HG03135 (cell line): ENCODE data around the gene SSR1.
"Not testable (repeated sequence)": the region's sequence is repeated elsewhere in the genome, so short reads cannot be mapped to it uniquely, and the experiment has no call there.

Experiments
- ATAC-seq: cut with Tn5 transposase; IDR thresholded peaks from one replicate; pipeline ENCODE4 v1.9.1; 2021; ENCODE audit warnings: mild to moderate bottlenecking, moderate library complexity; ENCODE audit not compliant: unreplicated experiment

Gene SSR1

GRCh38 chr6:7312616-7313504, at the start of gene SSR1:
Gene SSR1 (minus strand): TSS chr6:7313199. CDS start chr6:7313120, 79 bp downstream.
- ATAC-seq, result peak; percentile 97

- ATAC-seq, result not testable (repeated sequence)
Measured at GRCh38 chr6:7351916-7352315, 38.9 kb upstream of the SSR1 start.

- ATAC-seq, result not testable (repeated sequence)
Measured at GRCh38 chr6:7350591-7350990, 37.6 kb upstream of the SSR1 start.

GRCh38 chr6:7347551-7347997, 34.6 kb upstream of the SSR1 start:
- ATAC-seq, result not testable (repeated sequence)

- ATAC-seq, result not testable (repeated sequence)
Measured at GRCh38 chr6:7344773-7345450, 31.9 kb upstream of the SSR1 start.

- no peak for ATAC-seq
Measured at GRCh38 chr6:7343546-7344475, 30.8 kb upstream of the SSR1 start.

GRCh38 chr6:7341989-7342742, 29.2 kb upstream of the SSR1 start:
- ATAC-seq, result no peak

- no peak for ATAC-seq
Measured at GRCh38 chr6:7341271-7341670, 28.3 kb upstream of the SSR1 start.

- ATAC-seq, result not testable (repeated sequence)
Measured at GRCh38 chr6:7339007-7339732, 26.2 kb upstream of the SSR1 start.

GRCh38 chr6:7338031-7338430, 25.0 kb upstream of the SSR1 start:
- no peak for ATAC-seq

GRCh38 chr6:7335519-7335918, 22.5 kb upstream of the SSR1 start:
- ATAC-seq, result no peak

GRCh38 chr6:7334685-7335084, 21.7 kb upstream of the SSR1 start:
- ATAC-seq, result no peak

- no peak for ATAC-seq
Measured at GRCh38 chr6:7332090-7332745, 19.2 kb upstream of the SSR1 start.

GRCh38 chr6:7331452-7331851, 18.5 kb upstream of the SSR1 start:
- ATAC-seq, result no peak

GRCh38 chr6:7328243-7328642, 15.2 kb upstream of the SSR1 start:
- ATAC-seq, result no peak

- ATAC-seq, result no peak
Measured at GRCh38 chr6:7325750-7326149, 12.8 kb upstream of the SSR1 start.

- peak; percentile 85 for ATAC-seq
Measured at GRCh38 chr6:7324520-7324919, 11.5 kb upstream of the SSR1 start.

- no peak for ATAC-seq
Measured at GRCh38 chr6:7323074-7323473, 10.1 kb upstream of the SSR1 start.

GRCh38 chr6:7321866-7322265, 8.9 kb upstream of the SSR1 start:
- not testable (repeated sequence) for ATAC-seq
